ENCODE data around the gene MMADHC.

- TF ChIP-seq YY1 (IDR thresholded peaks at IDR 0.05; ENCODE audit: insufficient read depth, insufficient read length) (no peak), SUZ12 (IDR thresholded peaks at IDR 0.05; ENCODE audit: extremely low read depth, insufficient read depth, insufficient read length) (no peak), ZNF274 (IDR thresholded peaks at IDR 0.05; ENCODE audit: low read depth, low read length) (no peak)
Measured at GRCh38 chr2:149544692-149545091, 42.9 kb downstream of the MMADHC start.
